Measurements from ENCODE around the gene RNF43. TPM values are rescaled to one million over a fixed set of nuclear protein-coding genes. Genes with fewer than 3 reads are reported as not detected.

RNF43 gene
- 10 to 100 TPM in 1 of 4 donors, 1 to 10 TPM in 3; 6.4 to 13.8 (median 8.1) TPM for total RNA-seq

DNA sequence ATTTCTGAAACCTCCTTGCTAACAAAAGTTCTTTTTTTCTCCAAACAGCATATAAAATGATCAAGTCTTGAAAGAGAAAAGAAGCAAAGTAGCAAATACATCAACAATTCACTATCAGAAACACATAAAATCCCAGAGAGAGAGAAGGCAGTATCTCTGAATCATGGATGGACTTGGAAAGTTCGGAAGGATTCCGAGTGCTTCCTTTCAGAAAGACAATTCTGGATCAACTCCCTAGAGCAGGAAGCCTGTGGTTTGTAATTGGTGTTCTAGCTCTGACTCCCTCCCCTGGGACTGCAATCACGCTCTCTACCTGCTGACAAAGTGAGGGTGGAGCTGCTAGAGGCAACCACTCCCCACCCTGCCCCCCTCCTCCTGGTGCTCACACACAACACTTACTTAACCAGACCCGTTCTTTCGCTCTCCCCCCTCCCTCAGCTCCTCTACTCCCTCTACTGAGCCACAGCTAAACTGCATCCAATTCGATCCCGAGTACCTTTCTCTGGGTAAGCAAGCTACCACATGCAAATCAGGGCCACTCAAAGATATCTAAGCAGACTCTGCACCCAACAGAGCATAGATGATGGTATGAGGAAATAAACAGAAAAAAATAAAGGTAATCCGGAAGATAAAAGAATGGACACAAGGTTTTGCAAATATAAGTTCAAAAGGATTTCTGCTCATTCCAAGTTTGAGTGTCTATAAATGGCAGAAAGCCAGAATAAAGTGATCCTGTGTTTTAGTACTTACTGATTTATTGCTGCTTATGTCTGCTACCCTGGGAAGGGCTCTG, at the start of gene RNF43:
RNF43 (minus strand) TSS at position 235 of the 793 bp plus-strand sequence. CDS start 1,957 bp downstream, outside the sequence.
- WGBS, 2 donors, result 1 to 2% methylated on average over 8 of the region's 8 CpGs
- intact Hi-C loops (cut with DNase I), result no loop called here
- peak; percentile 77 for DNase-seq
- TF ChIP-seq CTCF (IDR thresholded peaks at IDR 0.05) (peak; percentile 56 to 94 (median 84)), POLR2A (IDR thresholded peaks at IDR 0.05) (peak in 3 of 4 donors; percentile 72 to 81 (median 77))
- Histone ChIP-seq H3K4me3 (peak within 1 kb of the TSS; percentile 41 to 60 (median 48)), H3K36me3 (no peaks in the 10 kb centered on the region), H3K4me1 (peaks cover 0 to 24% (median 0%) of the 10 kb centered on the region in 3 donors), H3K9me3 (no peaks in the 10 kb centered on the region), H3K27ac (peak within 1 kb of the TSS; percentile 48 to 87 (median 80)), H3K27me3 (peaks cover 0 to 9% (median 0%) of the 10 kb centered on the region in 4 donors)

DNA sequence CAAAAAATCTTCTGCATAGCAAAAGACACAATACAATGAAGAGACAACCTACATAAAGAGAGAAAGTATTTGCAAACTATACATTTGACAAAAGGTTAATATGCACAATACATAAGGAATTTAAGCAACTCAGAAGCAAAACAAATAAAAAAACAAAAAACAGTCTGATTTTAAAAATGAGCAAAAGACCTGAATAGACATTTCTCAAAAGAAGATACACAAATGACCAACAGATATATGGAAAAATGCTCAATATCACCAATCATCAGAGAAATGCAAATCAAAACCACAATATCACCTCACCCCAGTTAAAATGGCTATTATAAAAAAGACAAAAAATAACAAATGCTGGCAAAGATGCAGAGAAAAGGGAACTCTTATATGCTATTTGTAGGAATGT, 38.2 kb upstream of the RNF43 start:
- Histone ChIP-seq H3K36me3 (no peaks in the 10 kb centered on the region), H3K27me3 (no peaks in the 10 kb centered on the region)

GRCh38 chr17:58452738-58453137, 35.4 kb upstream of the RNF43 start:
- Histone ChIP-seq H3K4me3 (no peak overlapping the region), H3K27me3 (no peaks in the 10 kb centered on the region), H3K27ac (no peak overlapping the region), H3K36me3 (no peaks in the 10 kb centered on the region), H3K4me1 (no peaks in the 10 kb centered on the region), H3K9me3 (no peaks in the 10 kb centered on the region)
- no peak for DNase-seq
- TF ChIP-seq POLR2A (IDR thresholded peaks at IDR 0.05) (no peak), CTCF (IDR thresholded peaks at IDR 0.05) (no peak)
- intact Hi-C loops (cut with DNase I), result no loop called here
- 88 to 100% methylated on average over 1 of the region's 1 CpG for WGBS, 2 donors

More for the DNA sequence above, 38.2 kb upstream of the RNF43 start:
- intact Hi-C loops (cut with DNase I), result no loop called here
- H3K27ac ChIP-seq, result no peak overlapping the region
- no peak for DNase-seq
- H3K9me3 ChIP-seq, result no peaks in the 10 kb centered on the region
- H3K4me1 ChIP-seq, result no peaks in the 10 kb centered on the region
- no peak for TF ChIP-seq CTCF (IDR thresholded peaks at IDR 0.05)
- TF ChIP-seq POLR2A (IDR thresholded peaks at IDR 0.05), result no peak
- no peak overlapping the region for H3K4me3 ChIP-seq

DNA sequence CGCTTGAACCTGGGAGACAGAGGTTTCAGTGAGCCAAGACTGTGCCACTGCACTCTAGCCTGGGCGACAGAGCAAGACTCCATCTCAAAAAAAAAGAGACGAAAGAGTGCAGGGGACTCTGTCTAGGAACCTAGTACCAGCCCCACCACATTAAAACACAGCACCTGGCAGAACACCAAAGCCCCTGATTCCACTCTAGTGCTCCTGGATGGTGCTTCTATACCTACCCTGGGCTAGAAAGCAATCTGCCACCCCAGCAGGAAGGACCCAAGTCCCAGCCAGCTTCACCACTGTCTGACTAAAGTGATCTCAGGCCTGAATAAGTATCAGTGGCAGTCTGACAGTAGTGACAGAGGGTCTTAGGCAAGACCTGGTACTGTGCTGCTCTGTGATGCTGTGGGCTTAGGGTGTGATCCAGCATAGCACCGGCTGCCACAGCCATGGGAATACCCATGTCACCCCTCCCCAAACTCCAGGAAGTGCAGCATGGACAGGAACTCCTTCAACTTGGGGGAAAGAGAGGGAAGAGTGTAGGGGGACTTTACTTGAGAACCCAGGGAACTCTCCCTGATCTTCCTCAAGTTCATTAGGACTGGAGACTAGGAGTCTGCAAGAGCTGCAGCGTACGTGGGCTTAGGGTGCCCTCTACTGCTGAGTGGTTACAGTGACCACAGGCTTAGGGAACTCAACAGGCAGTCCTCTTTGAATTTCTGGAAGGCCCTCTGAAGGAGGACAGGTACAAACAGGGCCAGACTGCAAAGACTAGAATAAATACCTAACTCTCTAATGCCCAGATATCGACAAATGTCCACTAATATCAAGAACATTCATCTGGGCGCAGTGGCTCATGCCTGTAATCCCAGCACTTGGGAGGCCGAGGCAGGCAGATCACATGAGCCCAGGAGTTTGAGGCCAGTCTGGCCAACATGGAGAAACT, 30.0 kb upstream of the RNF43 start:
- H3K36me3 ChIP-seq, result no peaks in the 10 kb centered on the region
- no peak overlapping the region for H3K27ac ChIP-seq
- DNase-seq, result no peak
- no peaks in the 10 kb centered on the region for H3K27me3 ChIP-seq
- 75 to 80% methylated on average over 8 to 9 of the region's 9 CpGs for WGBS, 2 donors
- H3K9me3 ChIP-seq, result no peaks in the 10 kb centered on the region
- H3K4me3 ChIP-seq, result no peak overlapping the region
- H3K4me1 ChIP-seq, result no peaks in the 10 kb centered on the region
- intact Hi-C loops (cut with DNase I), result loop anchor here (5.0 kb wide), 1 partner anchor 130 kb away; no protein-coding TSS in a partner anchor
- TF ChIP-seq CTCF (IDR thresholded peaks at IDR 0.05), result peak; percentile 37 to 82 (median 64)
- no peak for TF ChIP-seq POLR2A (IDR thresholded peaks at IDR 0.05)
